DMS53 (cell line): ENCODE results near the gene ACOXL.
A peak's percentile ranks its signal among the peaks of the same experiment; 100 is the strongest.
"Not testable (repeated sequence)": the region's sequence is repeated elsewhere in the genome, so short reads cannot be mapped to it uniquely, and the experiment has no call there.

Source experiments
- DNase-seq: peaks from one replicate; lab custom pipeline; 2025; lab: John Stamatoyannopoulos, UW

The ACOXL gene

DNA sequence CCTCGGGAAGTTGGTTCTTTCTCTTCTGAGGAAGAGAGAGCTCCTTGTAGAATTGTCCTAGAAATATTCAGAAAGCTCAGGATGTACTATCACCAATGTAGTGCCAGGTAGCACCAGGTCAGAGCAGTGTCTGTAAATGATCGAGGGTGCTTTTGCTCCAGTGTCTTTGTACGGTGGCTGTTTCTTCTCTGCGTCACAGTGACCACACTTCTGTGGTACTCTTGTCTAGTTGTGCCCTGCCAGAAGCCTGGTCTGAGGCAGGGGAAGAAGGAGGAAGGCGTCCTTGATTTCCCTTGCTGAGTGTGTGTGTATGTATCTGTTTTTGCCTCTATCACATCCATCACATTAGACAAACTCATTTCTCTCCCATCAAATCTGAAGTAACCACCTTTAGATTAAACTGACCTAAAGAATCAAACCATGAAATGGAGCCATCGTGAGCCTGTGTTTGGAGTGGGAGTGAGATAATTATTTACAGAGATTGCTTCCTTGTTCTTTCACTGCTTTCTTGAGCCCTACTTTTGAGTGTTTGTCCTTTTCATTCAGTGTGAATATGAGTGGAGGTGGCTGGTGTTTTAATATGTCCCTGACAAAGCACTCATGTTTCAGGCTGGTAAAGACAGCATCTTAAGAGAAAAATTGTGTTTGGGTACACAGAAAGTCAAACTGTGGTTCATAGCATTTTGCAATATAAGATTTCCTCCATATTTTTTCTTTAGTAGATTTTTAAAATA lies 97.2 kb downstream of the ACOXL start:
- peak; percentile 81 for DNase-seq

DNA sequence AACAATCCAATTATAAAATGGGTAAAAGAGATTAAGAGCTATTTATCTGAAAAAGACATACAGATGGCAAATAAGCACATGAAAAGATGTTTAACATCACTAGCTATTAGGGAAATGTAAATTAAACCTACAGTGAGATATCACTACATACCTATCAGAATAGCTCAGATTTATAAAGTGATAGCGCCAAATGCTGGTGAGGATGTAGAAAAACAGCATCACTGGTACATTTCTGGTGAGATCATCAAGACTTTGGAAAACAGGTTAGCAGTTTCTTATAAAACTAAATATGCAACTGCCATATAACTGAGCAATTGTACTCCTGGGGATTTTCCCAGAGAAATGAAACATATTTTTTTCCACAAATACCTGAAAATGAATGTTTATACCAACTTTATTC lies 100.4 kb downstream of the ACOXL start:
- DNase-seq: peak; percentile 24

DNA sequence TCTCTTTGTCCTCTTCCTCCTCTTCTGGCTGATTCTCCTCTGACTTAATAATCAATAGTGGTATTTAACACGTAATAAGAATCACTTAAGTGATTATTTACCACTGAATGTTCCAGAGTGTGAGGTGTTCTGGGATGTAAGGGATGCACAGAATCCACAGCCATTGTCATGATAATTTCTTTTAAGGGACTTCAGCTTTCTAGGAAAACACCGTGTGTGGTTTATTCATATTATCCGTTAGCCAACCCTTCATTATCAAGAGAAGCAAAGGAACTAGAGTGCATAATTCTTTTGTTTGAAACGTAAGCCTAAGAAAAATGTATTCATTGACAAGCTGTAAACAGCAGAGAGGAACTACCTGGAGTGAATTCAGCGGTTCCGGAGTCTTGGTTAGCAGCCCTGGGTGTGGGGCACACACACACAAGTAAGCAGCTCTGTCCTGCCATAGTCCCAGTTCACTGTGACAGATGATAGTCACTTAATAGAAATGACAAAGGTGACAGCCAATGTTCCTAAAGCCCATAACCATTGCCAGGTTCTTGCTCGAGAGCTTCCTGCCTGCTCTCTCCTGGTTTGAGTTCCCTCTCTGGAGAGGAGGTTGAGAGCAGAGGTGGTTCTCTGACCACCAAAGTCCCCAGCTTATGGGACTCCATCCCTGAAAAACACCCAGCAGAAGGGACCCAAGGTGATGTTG lies 101.9 kb downstream of the ACOXL start:
- no peak for DNase-seq

DNA sequence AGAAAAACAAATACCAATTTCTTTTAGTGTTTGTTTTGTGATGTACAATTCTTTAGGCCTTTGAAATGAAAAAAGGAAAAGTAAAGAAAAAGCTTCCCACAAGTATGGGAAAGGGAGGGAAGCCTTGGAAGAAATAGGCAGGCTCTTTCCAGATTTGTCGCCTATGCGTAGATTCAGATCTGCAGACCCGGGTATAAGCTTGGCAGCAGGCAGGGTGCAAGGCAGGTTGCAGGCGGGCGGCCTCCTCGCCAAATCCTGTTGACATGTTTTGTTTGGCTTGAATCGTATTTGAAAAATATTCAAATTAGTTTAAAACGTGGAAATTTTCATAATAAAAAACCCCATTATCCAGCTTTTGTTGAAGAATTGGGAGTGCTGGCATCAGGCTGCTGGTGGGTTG lies 104.3 kb downstream of the ACOXL start:
- no peak for DNase-seq

- DNase-seq: no peak
These were observed 105.4 kb downstream of the ACOXL start for GRCh38 chr2:110837446-110838409.

GRCh38 chr2:110838657-110839384 lies 106.4 kb downstream of the ACOXL start:
- no peak for DNase-seq

DNA sequence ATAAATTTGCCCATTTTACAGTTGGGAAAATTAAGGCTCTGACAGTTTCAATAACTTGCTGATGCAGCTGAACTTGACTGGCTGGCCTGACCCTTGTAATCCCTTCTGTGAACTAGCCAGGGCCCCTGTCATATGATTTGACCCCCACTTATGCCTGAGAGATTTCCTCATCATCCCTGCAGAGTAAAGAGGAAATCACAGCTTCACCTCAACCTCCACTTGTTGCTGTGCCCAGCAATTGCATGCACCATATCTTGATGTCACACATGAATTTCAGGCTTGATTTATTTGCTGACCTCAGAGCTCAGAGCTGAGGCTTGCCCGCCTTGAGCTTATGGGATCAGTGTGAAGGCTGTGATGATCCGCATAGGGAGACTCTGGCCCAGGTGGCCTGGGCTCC lies 108.1 kb downstream of the ACOXL start:
- no peak for DNase-seq

GRCh38 chr2:110842048-110842447 lies 109.7 kb downstream of the ACOXL start:
- DNase-seq: no peak

DNA sequence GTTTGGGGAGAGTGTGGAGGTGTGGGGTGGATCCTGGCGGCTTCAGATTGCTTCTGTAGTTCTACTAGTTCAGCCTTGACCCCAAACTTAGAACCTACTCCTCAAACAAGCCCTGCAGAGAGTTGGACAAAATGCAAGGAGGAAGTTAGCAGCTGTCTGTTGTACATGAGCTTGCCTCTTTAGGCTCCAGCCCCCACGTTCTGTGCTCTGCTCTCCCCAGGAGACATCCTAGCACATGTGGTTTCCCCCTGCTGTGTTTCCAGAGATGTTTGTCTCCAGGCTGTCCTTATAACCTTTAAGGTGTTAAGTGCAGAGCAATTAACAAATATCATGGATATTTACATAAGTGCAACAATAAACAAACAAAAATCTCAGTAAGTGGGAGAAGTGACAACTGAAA lies 111.1 kb downstream of the ACOXL start:
- no peak for DNase-seq

- DNase-seq: no peak
These were observed 111.7 kb downstream of the ACOXL start for GRCh38 chr2:110843959-110844510.

- no peak for DNase-seq
These were observed 115.3 kb downstream of the ACOXL start for GRCh38 chr2:110847651-110848050.

- no peak for DNase-seq
These were observed 115.7 kb downstream of the ACOXL start for GRCh38 chr2:110848071-110848470.

DNA sequence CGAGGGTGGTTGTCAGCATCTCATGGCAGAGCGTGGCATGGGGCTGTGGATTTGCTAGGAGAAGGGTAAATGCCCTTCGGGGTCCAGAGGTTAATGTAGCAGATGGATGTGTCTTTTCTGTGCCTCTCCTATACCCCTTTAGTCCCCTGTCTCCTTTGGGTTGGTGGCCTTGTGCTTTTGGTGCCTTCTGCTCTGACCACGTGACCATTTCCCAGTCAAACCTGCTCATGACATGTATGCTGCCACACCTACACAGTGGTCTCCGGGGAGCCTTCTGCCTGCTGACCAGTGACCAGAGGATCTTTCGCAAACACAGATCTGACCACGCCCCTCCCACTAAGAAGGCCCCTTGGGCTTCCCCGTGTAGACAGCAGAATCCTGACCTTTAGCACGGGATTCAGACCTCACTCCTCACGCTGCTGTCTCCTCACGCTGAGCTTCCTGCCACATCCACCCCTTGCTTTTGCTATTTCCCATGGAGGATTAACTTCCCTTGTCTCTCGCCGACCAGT lies 116.2 kb downstream of the ACOXL start:
- no peak for DNase-seq

- DNase-seq: no peak
These were observed 119.2 kb downstream of the ACOXL start for GRCh38 chr2:110851531-110851930.

DNA sequence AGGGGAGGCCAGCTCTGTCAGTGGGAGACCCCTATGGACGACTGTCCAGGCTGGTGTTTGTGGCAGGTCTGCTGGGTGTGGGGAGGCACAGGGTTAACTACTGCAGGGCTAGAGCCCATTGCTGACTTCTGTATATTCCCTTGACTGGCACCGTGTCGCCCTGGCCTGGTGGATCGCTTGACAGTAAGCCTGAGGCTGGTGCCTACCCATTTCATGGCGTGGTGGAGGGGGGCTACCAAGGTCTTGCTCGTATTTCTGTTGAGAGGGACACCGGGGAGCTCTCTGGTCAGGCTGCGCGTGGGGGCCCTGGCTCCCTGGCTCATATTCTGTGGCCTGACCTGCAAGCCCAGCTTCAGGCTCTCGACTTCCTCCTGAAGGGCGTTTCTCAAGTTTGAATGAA lies 119.7 kb downstream of the ACOXL start:
- no peak for DNase-seq

- no peak for DNase-seq
These were observed 120.3 kb downstream of the ACOXL start for GRCh38 chr2:110852541-110853263.

- DNase-seq: peak; percentile 78
These were observed 121.1 kb downstream of the ACOXL start for GRCh38 chr2:110853516-110853915.

DNA sequence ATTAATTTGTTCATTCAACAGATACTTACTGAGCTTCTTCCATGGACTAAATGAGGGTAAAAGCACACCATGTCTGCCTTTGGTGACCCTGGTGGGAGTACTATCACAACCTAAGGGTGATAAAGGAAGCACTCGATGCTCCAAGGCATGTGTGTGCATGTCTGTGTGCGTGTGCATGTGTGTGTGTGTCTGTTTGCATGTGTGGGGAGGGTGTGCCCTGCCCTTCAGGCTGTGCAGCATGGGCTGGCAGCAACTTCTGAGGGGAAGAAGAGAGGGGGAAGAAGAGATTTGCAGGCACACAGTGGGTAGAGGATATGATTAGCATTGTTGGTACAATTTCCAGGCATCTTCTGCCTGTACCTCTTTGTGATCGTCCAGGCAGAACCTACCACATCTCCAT lies 121.6 kb downstream of the ACOXL start:
- DNase-seq: no peak

DNA sequence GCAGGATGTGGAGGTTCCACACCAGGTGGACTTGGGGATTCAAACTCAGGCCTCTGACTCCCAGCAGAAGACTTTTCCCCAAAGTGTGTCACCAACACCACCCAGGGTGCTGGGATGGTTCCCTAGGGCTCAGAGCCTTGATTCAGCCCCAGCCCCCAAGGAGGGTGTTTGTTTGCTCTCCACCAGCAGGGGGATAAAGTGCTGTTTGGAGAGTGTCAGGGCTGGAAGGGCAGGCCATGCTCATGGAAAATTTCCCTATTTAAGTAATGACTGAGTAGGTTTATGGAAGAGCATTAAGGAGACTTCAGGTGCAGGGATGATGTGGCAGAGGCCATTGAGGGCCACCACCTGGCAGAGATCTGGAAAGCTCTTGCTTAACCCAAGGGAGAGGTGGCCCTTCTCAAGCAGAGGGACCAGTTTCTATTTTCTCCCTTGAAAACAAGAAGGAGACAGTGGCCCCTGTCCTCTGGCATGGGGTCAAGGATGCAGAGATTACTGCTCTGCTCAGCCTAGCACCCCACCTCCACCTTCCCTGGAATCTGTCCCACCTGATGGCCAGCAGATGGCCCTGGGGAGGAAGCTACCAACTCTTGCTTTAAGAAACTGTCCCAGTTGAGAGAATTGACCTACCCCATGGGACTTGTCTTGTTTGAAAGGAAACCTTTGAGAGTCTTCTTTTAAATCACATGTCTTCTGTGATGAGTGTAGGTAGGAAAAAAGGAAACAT lies 122.1 kb downstream of the ACOXL start:
- DNase-seq: peak; percentile 52

- DNase-seq: not testable (repeated sequence)
These were observed 123.5 kb downstream of the ACOXL start for GRCh38 chr2:110855841-110856240.
